WERI-Rb-1 (cell line): ENCODE data around the gene APOL1.

Experiments
- DNase-seq: peaks from one replicate; pipeline ENCODE4 v3.0.0-alpha.2; 2020
- H3K27ac ChIP-seq: fragments of 250-450 bp; sonication (Bioruptor Pico); 2 replicates; pipeline ENCODE4 v1.5.1; 2020; ENCODE audit warnings: mild to moderate bottlenecking, moderate library complexity
- H3K27me3 ChIP-seq: fragments of 250-450 bp; sonication (Bioruptor Pico); 2 replicates; pipeline ENCODE4 v1.5.1; 2021; ENCODE audit warnings: mild to moderate bottlenecking, low read depth, moderate library complexity; ENCODE audit not compliant: insufficient read depth, severe bottlenecking
- H3K36me3 ChIP-seq: fragments of 250-450 bp; sonication (Bioruptor Pico); 2 replicates; pipeline ENCODE4 v1.5.1; 2020; ENCODE audit warnings: mild to moderate bottlenecking, moderate library complexity
- H3K4me3 ChIP-seq: 2 replicates; pipeline ENCODE4 v1.5.1; 2011; ENCODE audit warnings: low read depth, mild to moderate bottlenecking, control low read depth, low read length
- H3K9me3 ChIP-seq: fragments of 250-450 bp; sonication (Bioruptor Pico); 2 replicates; pipeline ENCODE4 v1.5.1; 2021; ENCODE audit warnings: mild to moderate bottlenecking, moderate library complexity; ENCODE audit not compliant: severe bottlenecking
- CTCF ChIP-seq: IDR thresholded peaks from 2 replicates; pipeline ENCODE4 v1.5.1; 2011; ENCODE audit warnings: low read depth, mild to moderate bottlenecking, control low read depth, inconsistent platforms, low read length

Gene APOL1

GRCh38 chr22:36234213-36234612, 18.7 kb upstream of the APOL1 start:
- TF ChIP-seq CTCF = no peak
- no peak for DNase-seq
- Histone ChIP-seq H3K27me3 (no peaks in the 10 kb centered on the region), H3K9me3 (no peaks in the 10 kb centered on the region), H3K27ac (no peak overlapping the region), H3K36me3 (no peaks in the 10 kb centered on the region), H3K4me3 (no peak overlapping the region)

- H3K9me3 ChIP-seq = no peaks in the 10 kb centered on the region
- H3K27me3 ChIP-seq = no peaks in the 10 kb centered on the region
- H3K36me3 ChIP-seq = no peaks in the 10 kb centered on the region
- no peak overlapping the region for H3K4me3 ChIP-seq
- TF ChIP-seq CTCF = no peak
- no peak overlapping the region for H3K27ac ChIP-seq
- DNase-seq = no peak
Observed at GRCh38 chr22:36234919-36235318, 18.0 kb upstream of the APOL1 start.

- no peak for DNase-seq
- no peak for TF ChIP-seq CTCF
- H3K36me3 ChIP-seq = no peaks in the 10 kb centered on the region
- no peaks in the 10 kb centered on the region for H3K9me3 ChIP-seq
- no peaks in the 10 kb centered on the region for H3K27me3 ChIP-seq
- no peak overlapping the region for H3K27ac ChIP-seq
- no peak overlapping the region for H3K4me3 ChIP-seq
Observed at GRCh38 chr22:36235585-36235984, 17.3 kb upstream of the APOL1 start.

- H3K4me3 ChIP-seq = no peak overlapping the region
- no peak for TF ChIP-seq CTCF
Observed at GRCh38 chr22:36236388-36237319, 16.3 kb upstream of the APOL1 start.

GRCh38 chr22:36237462-36238372, 15.2 kb upstream of the APOL1 start:
- H3K4me3 ChIP-seq = no peak overlapping the region
- H3K27me3 ChIP-seq = no peaks in the 10 kb centered on the region
- no peaks in the 10 kb centered on the region for H3K9me3 ChIP-seq
- H3K27ac ChIP-seq = no peak overlapping the region
- H3K36me3 ChIP-seq = no peaks in the 10 kb centered on the region
- TF ChIP-seq CTCF = no peak
- DNase-seq = no peak

More at GRCh38 chr22:36236388-36237319, 16.3 kb upstream of the APOL1 start:
- Histone ChIP-seq H3K27ac (no peak overlapping the region), H3K27me3 (no peaks in the 10 kb centered on the region), H3K9me3 (no peaks in the 10 kb centered on the region), H3K36me3 (no peaks in the 10 kb centered on the region)
- no peak for DNase-seq
